NK-92 treated with Interleukin-12 subunit alpha and Interleukin-12 subunit beta, amount 100 ng/mL, for 24 hours (cell line): Measurements from ENCODE around the gene RAD51B.

Experiments used
- DNase-seq: peaks from one replicate; lab custom pipeline; 2025; lab: John Stamatoyannopoulos, UW

RAD51B gene

DNA sequence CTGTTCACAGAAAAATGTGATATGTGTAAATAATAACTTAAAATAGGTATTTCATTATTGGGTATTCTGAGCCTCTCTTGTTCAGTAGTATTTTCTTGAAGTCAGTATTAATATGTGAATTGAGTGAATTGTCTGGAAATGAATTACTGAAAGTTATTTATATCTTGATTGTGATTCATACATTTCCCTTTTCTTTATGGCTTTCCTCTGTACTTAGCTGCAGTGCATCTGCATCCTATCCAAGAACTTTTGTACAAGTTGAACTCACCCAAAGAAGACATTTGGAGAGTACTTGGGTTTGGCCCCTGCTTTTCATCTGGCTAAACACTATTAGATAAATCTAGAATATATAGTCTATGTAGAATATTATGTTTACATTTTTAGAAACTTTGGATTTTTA, 326.0 kb downstream of the RAD51B start:
- no peak for DNase-seq

DNA sequence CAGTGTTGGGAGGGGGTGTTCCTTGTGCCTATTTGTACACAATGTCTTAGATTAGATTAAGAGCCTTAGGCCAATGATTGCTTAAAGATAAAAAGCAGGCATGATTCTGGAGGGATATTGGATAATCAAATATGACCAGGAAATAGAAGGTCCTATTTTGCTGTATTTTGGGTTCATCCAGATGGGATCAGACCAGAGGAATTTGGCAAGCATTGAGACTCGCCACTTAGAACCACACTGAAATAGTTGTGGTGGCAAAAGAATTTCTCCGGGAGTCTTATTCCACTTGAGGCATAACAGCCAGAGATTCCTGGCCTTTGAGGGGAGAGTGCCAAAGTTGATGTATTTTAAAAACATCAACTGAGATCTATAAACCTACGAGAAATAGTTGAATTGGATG, 327.2 kb downstream of the RAD51B start:
- no peak for DNase-seq

- DNase-seq: no peak
Observed at GRCh38 chr14:68147303-68147702, 327.7 kb downstream of the RAD51B start.

DNA sequence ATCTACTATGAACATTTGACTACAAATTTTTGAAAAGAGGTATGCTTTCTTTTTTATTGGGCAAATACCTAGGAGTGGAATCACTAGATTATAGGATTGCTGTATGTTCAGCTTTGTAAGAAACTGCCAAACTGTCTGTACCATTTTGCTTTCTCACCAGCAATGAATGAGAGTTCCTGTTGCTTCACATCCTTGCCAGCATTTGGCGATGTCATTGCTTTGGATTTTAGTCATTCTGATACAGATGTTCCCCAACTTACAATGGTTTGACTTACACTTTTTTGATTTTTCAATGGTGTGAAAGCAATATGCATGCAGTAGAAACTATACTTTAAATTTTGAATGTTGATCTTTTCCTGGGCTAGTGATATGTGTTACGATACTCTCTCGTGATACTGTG, 328.7 kb downstream of the RAD51B start:
- DNase-seq: no peak

DNA sequence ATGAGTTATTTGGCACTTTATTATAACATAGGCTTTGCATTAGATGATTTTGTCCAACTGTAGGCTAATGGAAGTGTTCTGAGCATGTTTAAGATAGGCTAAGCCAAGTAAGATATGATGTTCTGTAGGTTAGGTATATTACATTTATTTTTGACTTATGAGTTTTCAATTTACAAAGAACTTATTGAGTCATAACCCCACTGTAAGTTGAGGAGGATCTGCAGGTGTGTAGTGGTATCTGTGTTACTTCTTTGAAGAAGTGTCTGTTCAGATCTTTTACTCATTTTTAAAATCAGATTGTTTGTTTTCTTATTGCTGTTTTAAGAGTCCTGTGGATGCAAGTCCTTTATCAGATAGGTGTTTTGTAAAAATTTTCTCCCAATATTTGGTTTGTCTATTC, 329.2 kb downstream of the RAD51B start:
- no peak for DNase-seq

DNA sequence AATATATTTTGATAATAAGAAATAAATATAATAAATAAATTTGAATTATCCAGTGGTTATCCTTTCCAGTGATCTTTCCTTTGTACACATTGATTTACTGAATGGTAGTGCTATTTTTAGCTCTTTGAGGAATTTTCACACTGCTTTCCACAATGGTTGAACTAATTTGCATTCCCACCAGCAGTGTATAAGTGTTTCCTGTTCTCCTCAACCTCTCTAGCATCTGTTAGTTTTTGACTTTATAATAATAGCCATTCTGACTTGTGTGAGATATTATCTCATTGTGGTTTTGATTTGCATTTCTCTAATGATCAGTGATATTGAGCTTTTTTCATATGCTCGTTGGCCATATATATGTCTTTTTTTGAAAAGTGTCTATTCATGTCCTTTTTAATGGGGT, 333.7 kb downstream of the RAD51B start:
- no peak for DNase-seq

- DNase-seq: no peak
Observed at GRCh38 chr14:68154275-68154674, 334.7 kb downstream of the RAD51B start.

GRCh38 chr14:68157971-68158371, 338.4 kb downstream of the RAD51B start:
- no peak for DNase-seq

- DNase-seq: no peak
Observed at GRCh38 chr14:68158640-68159039, 339.1 kb downstream of the RAD51B start.

- no peak for DNase-seq
Observed at GRCh38 chr14:68159701-68160633, 340.4 kb downstream of the RAD51B start.

- DNase-seq: no peak
Observed at GRCh38 chr14:68160779-68161546, 341.4 kb downstream of the RAD51B start.

- no peak for DNase-seq
Observed at GRCh38 chr14:68162887-68163286, 343.3 kb downstream of the RAD51B start.

DNA sequence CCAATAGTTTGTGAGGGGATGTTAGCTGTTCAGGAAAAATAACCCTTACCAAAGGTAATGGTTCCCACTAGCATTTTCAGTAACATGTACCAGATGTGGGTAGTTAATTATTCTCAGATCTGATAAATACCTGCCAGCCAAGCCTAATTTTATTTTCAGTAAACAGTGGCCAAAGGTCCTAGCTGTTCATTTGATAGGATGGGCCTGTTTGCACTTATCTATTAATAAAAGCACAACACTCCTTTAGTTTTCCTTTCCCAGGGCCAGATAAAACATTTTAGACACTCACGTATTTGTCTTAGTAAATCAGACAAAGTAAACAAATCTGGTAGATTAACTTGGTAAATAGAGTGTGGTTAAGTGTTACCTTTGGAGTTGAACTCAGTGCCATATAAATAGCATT, 345.1 kb downstream of the RAD51B start:
- DNase-seq: no peak

DNA sequence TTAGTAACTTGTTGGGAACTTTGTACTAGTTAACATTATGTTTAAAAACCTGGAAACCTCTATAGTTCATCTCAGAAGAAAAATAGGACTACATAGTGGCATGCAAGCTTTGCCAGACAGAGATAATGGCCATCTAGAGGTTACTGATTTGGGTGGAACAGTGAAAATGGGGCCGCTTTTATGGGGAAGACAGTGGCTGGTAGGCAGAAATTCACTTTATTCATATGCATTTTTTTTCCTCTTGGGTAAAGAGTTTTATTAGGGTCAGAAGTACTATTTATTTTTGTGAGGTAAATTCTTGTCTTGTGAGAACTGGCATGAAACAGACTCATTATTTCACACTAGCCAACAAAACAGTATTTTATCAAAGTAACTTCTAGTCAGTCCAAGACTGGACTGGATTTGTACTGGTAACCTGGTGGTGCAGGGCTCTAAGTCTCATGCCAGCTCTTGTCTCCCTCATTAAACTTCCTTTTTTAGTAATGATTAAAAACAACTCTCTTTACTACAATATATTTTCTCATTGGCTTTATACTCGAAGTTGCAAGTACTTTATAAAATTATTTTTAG, 345.8 kb downstream of the RAD51B start:
- no peak for DNase-seq

DNA sequence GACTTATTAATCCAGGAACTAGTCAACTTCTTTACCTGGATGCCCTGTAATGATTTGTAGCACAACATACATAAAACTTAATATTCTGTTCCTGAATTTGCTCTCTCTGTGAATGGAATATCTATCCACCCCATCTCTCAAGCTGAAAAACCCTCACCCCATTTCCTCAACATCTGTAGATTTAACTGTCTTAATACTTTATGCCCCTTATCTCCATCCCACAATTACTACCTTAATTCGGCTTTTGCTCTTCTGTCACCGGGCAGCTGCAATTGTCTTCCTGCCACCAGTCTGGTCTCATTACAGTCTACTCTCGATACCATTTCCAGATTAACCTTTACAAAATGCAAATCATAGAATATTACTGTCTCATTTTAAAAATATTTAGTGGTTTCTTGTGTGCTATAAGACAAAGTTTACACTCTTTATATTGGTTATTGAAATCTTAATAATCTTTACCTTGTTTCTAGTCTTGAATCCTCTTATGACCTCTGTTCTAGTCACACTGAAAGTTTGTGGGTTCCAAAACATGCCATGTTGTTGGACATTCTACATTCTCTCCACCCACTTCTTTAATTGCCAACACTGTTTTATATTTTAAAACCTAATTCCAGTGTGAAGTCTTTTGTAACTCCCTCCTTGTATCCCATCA, 347.3 kb downstream of the RAD51B start:
- DNase-seq: no peak

DNA sequence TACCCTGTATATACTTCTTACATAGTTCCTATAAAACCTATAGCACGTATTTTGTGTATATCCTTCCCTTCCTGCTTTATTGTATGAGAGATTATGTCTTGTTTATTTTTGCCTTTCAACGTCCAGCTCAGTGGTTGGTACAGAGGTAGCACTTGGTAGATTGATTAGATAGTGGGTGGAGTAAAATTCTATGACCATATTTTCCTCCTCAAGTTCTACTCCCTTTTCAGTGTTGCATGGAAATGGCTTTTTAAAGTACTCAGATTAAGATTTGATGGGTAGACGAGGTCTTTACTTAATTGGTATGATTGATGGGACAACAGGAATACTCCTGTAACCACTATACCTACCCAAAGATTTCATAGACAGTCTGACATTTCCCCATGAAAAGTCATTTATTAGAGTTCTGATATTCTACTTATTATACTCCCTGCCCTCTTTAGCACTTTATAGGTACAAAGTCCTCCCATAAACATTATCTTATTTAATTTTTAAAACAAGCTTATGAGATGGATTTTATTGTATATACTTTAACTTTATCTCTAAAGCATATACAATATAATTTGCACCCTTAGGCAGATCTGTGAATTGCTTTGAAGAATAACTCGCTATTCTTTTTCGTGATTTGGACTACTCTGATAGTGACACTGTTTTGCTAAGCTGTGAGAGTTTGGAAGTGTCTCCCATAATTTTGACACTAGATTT, 348.0 kb downstream of the RAD51B start:
- no peak for DNase-seq

- DNase-seq: no peak
Observed at GRCh38 chr14:68168460-68169109, 349.0 kb downstream of the RAD51B start.

DNA sequence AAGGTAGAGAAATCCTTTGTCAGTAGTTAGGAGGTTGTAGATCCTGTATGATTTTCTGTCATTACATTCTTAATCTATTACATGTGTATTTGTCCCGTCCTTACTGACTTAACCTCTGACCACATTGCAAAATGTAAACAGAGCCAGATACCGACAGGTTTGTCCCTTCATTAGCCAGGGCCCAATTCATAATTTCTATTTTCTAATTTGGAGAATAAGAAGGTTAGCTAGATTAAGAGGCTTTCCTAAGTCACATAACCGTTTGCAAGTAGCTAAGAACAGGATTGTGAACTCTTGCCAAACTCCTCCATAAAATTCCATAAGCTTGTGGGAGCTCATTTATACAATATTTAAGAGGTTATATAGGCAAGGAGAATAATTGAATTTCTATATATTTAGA, 352.6 kb downstream of the RAD51B start:
- no peak for DNase-seq

DNA sequence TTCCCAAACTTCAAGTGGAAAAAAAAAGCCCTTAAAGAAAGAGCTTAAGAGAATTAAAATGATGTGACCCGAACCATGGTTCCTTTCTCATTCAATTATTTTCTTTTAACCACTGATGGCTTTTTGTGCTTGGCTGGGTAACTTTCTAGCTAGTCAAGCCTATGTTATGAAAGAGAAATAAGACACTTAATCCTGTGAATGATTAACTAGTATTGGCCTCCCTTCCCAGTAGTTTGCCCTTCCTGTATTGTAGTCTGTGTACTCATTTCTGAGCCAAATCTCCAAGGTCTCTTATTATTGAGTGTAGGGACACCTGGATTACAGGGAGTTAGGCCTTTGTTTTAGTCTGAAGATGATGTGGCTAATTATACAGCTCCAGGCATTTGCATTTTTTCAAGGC, 353.0 kb downstream of the RAD51B start:
- DNase-seq: no peak

- no peak for DNase-seq
Observed at GRCh38 chr14:68173227-68173972, 353.8 kb downstream of the RAD51B start.
